HG02884 (cell line): ENCODE results near the gene ST3GAL3.

Source experiments
- ATAC-seq: cut with Tn5 transposase; IDR thresholded peaks from one replicate; pipeline ENCODE4 v1.9.1; 2021; ENCODE audit warnings: mild to moderate bottlenecking, moderate library complexity; ENCODE audit not compliant: unreplicated experiment

The ST3GAL3 gene

GRCh38 chr1:43977376-43978263 lies 270.3 kb downstream of the ST3GAL3 start:
- ATAC-seq: no peak

- no peak for ATAC-seq
These were observed 270.9 kb downstream of the ST3GAL3 start for GRCh38 chr1:43978264-43978550.

- no peak for ATAC-seq
These were observed 271.4 kb downstream of the ST3GAL3 start, which contains the start of gene B4GALT2 for GRCh38 chr1:43978551-43979260. TSS of gene B4GALT2 (plus strand) at chr1:43979210. CDS start at chr1:43981161, 1,951 bp downstream.

GRCh38 chr1:43979261-43979527 lies 271.9 kb downstream of the ST3GAL3 start:
- no peak for ATAC-seq

GRCh38 chr1:43979528-43980254 lies 272.4 kb downstream of the ST3GAL3 start:
- ATAC-seq: no peak

GRCh38 chr1:43980255-43981134 lies 273.2 kb downstream of the ST3GAL3 start:
- no peak for ATAC-seq
